HepG2 (cell line): Measurements from ENCODE around the gene ARMC5. TPM values are rescaled to one million over a fixed set of nuclear protein-coding genes. Genes with fewer than 3 reads are reported as not detected.
A peak's percentile ranks its signal among the peaks of the same experiment; 100 is the strongest.

Experiments used
- CCAR2 ChIP-seq: fragments of 200-400 bp; formaldehyde crosslinking; optimal IDR thresholded peaks from 2 replicates; pipeline ENCODE3; 2018; ENCODE audit warnings: low read depth, mild to moderate bottlenecking, low read length, moderate library complexity
- ELF1 ChIP-seq: sonication (generic); formaldehyde crosslinking; IDR thresholded peaks from 2 replicates; pipeline ENCODE4 v1.4.0; 2020; ENCODE audit warnings: missing genetic modification reagents
- FOXA3 ChIP-seq: IDR thresholded peaks from 2 replicates; pipeline ENCODE4 v1.6.1; 2016; ENCODE audit warnings: missing genetic modification reagents, missing compliant biosample characterization
- HCFC1 ChIP-seq: fragments of 150-350 bp; IDR thresholded peaks from 2 replicates; pipeline ENCODE4 v1.6.1; 2014; ENCODE audit warnings: low read depth, low read length
- HOXA9 ChIP-seq: sonication (generic); formaldehyde crosslinking; IDR thresholded peaks from 2 replicates; pipeline ENCODE4 v1.8.1; 2022; ENCODE audit warnings: missing genetic modification reagents, mild to moderate bottlenecking, moderate library complexity, borderline replicate concordance
- PITX1 ChIP-seq: sonication (generic); formaldehyde crosslinking; IDR thresholded peaks from 2 replicates; pipeline ENCODE4 v1.5.1; 2020; ENCODE audit warnings: mild to moderate bottlenecking, missing genetic modification reagents
- RAD21 ChIP-seq: fragments of 450-650 bp; formaldehyde crosslinking; IDR thresholded peaks from 2 replicates; pipeline ENCODE4 v1.5.0; 2020; ENCODE audit warnings: mild to moderate bottlenecking
- REPIN1 ChIP-seq: sonication (generic); formaldehyde crosslinking; IDR thresholded peaks from 2 replicates; pipeline ENCODE4 v1.8.0; 2022; ENCODE audit warnings: missing genetic modification reagents, low read depth, mild to moderate bottlenecking, borderline replicate concordance
- SRF ChIP-seq: IDR thresholded peaks from 2 replicates; pipeline ENCODE4 v1.6.1; 2011; ENCODE audit warnings: mild to moderate bottlenecking, low read depth, low read length, moderate library complexity
- TCF12 ChIP-seq, 2 experiments: fragments of 450-650 bp in 1 of 2; sonication (generic) in 1 of 2; formaldehyde crosslinking in 1 of 2; IDR thresholded peaks; 2 replicates each; pipeline versions ENCODE4 v1.6.1 to v1.8.0; 2017 to 2022; ENCODE audit warnings: antibody characterized with exemption in 1 of 2, mild to moderate bottlenecking in 1 of 2, missing genetic modification reagents in 1 of 2, moderate library complexity in 1 of 2
- ZKSCAN1 ChIP-seq: fragments of 150-350 bp; IDR thresholded peaks from 2 replicates; pipeline ENCODE4 v1.6.1; 2014; ENCODE audit warnings: low read length
- ZNF337 ChIP-seq: sonication (generic); formaldehyde crosslinking; IDR thresholded peaks from 2 replicates; pipeline ENCODE4 v1.5.1; 2020; ENCODE audit warnings: missing genetic modification reagents, low read depth, mild to moderate bottlenecking, borderline replicate concordance
- ZNF430 ChIP-seq: sonication (generic); formaldehyde crosslinking; IDR thresholded peaks from 2 replicates; pipeline ENCODE4 v1.9.0; 2021; ENCODE audit warnings: mild to moderate bottlenecking, missing genetic modification reagents
- ZNF574 ChIP-seq: sonication (generic); formaldehyde crosslinking; IDR thresholded peaks from 2 replicates; pipeline ENCODE4 v1.4.0; 2020; ENCODE audit warnings: missing genetic modification reagents
- ZNF646 ChIP-seq: sonication (generic); formaldehyde crosslinking; IDR thresholded peaks from 2 replicates; pipeline ENCODE4 v1.9.0; 2021; ENCODE audit warnings: mild to moderate bottlenecking, missing genetic modification reagents
- ZNF709 ChIP-seq: sonication (generic); formaldehyde crosslinking; IDR thresholded peaks from 2 replicates; pipeline ENCODE4 v1.5.0; 2020; ENCODE audit warnings: mild to moderate bottlenecking, missing genetic modification reagents
- ZNF761 ChIP-seq: sonication (generic); formaldehyde crosslinking; conservative IDR thresholded peaks from 2 replicates; pipeline ENCODE4 v1.4.0; 2020; ENCODE audit warnings: mild to moderate bottlenecking, missing genetic modification reagents
- ZNF784 ChIP-seq: sonication (generic); formaldehyde crosslinking; IDR thresholded peaks from 2 replicates; pipeline ENCODE4 v1.5.1; 2020; ENCODE audit warnings: missing genetic modification reagents, mild to moderate bottlenecking, borderline replicate concordance
- ZNF883 ChIP-seq: sonication (generic); formaldehyde crosslinking; IDR thresholded peaks from 2 replicates; pipeline ENCODE4 v1.5.1; 2020; ENCODE audit warnings: mild to moderate bottlenecking, missing genetic modification reagents; ENCODE audit errors: not compliant biosample characterization
- polyA plus RNA-seq, 8 experiments: library from polyadenylated mRNA; depleted of rRNA in 3 of 8; stranded (reverse) in 7 of 8; unstranded in 1 of 8; fragments of >200 nt; fragmentation: Illumina TruSeq in 4 of 8; extraction: Trizol in 4 of 8; gene quantifications; 2 replicates each; pipeline versions ENCODE4 v1.2.1 to v1.2.3, GENCODE V29; 2011 to 2016; ENCODE audit warnings: low read depth in 4 of 8, missing spikeins in 1 of 8, mixed read lengths in 1 of 8; ENCODE audit not compliant: insufficient read depth in 1 of 8
- total RNA-seq, 5 experiments: library from RNA; depleted of rRNA; stranded (reverse); fragments of >200 nt; fragmentation: Illumina TruSeq; extraction: Trizol; gene quantifications; 2 replicates each; pipeline ENCODE4 v1.2.3, GENCODE V29; 2016; ENCODE audit warnings: low read depth in 1 of 5

ARMC5 gene
- total and polyA plus RNA-seq, 2 of the 13 experiments (the other 11 are each of a cell fraction or from before 2014, with no cell fraction given) = 10.8 to 22.3 TPM

- TF ChIP-seq ZNF646 = no peak
- no peak for TF ChIP-seq ZNF784
- peak; percentile 77; the same call in 1 of the 2 replicates for TF ChIP-seq ZNF337 (CRISPR knock-in tag)
- TF ChIP-seq HOXA9 (CRISPR knock-in tag) = 0 out of 2 replicates have a peak, but pooled peaks have one; percentile 11
- peak; percentile 48; the same call in 1 of the 2 replicates for TF ChIP-seq RAD21 (CRISPR knock-in tag)
- peak; percentile 8 for TF ChIP-seq ZNF883
- peak; percentile 82 for TF ChIP-seq ELF1 (CRISPR knock-in tag)
- 0 out of 2 replicates have a peak, but pooled peaks have one; percentile 30 for TF ChIP-seq ZKSCAN1
- TF ChIP-seq CCAR2 = no peak
- no peak for TF ChIP-seq TCF12 (IDR thresholded peaks at IDR 0.05)
- no peak for TF ChIP-seq TCF12 (CRISPR knock-in tag; IDR thresholded peaks at IDR 0.05)
- peak; percentile 85 for TF ChIP-seq PITX1
- peak; percentile 52 for TF ChIP-seq FOXA3
- TF ChIP-seq ZNF574 (CRISPR knock-in tag) = peak; percentile 65
- TF ChIP-seq ZNF709 = no peak
- TF ChIP-seq REPIN1 = 0 out of 2 replicates have a peak, but pooled peaks have one; percentile 42
- TF ChIP-seq ZNF761 (CRISPR knock-in tag) = peak; percentile 65; the same call in 1 of the 2 replicates
- peak; percentile 36; the same call in 1 of the 2 replicates for TF ChIP-seq ZNF430 (CRISPR knock-in tag)
- no peak for TF ChIP-seq SRF
- TF ChIP-seq HCFC1 = no peak
These were observed 25.3 kb downstream of the ARMC5 start (continued) for GRCh38 chr16:31484491-31485171.
